Kasumi-1 (cell line): ENCODE data around the gene GPR68.
A peak's percentile ranks its signal among the peaks of the same experiment; 100 is the strongest.
"Not testable (repeated sequence)": the region's sequence is repeated elsewhere in the genome, so short reads cannot be mapped to it uniquely, and the experiment has no call there.

Source experiments
- DNase-seq, 2 experiments: peaks; one replicate each; lab custom pipeline; 2025; lab: John Stamatoyannopoulos, UW

The GPR68 gene

DNA sequence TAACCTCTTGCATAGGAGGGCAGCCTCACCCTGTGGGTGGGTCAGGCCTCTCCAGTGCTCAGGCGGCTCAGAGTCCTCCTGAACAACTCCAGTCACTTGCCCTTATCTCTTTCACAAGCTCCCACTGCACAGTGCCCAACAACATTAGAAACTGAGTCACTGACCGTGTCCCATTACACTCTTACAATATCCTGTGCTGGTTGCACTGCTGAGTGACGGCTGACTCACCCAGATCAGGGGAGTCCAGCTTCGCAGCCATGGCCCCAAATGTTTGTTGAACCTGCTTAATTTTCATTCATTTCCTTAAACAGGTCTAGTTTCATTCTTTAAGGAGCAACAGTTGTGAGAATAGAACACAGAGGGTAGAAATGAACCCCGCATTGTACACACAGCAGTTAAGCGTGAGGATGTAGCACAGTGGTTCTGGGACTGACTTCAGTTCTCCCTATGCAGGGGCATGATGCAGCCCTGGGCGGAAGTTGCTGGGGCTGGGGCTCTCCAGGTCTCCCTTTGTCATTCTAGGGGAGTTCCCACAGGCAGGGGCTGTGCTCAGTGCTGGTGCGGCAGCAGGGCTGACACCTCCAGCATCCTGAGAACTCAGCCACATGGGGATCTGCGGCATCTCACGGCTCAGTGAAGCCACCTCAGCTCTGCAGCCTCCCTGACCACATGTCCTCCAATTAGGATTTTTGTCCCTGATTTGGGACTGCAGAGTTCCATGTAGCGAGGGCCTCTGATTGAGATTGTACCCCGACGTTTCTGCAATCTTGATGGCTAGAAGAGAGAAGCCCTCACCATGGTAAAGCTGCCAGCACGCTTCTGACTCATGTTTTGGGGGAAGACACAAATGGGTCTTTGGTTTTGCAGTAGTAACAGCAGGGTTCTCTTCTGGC, 16.1 kb downstream of the GPR68 start:
- no peak for DNase-seq

- no peak for DNase-seq
These were observed 17.3 kb downstream of the GPR68 start for GRCh38 chr14:91227183-91227628.

GRCh38 chr14:91226360-91226759, 18.1 kb downstream of the GPR68 start:
- DNase-seq, result not testable (repeated sequence)

GRCh38 chr14:91225025-91225424, 19.5 kb downstream of the GPR68 start:
- DNase-seq, result no peak

GRCh38 chr14:91223028-91223783, 21.3 kb downstream of the GPR68 start:
- no peak for DNase-seq

DNA sequence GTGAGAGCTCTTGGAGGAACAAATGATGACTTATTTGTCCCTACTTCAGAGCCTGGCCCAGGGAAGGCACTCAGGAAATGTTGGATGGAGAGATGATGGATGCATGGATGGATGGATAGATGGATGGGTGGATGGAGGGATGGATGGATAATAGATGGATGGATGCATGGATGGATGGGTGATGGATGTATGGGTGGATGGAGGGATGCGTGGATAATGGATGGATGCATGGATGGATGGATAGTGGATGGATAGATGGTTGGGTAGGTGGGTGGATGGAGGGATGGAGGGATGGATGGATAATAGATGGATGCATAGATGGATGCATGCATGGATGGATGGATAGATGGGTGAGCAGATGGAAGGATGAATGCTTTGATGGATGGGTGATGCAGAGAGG, 23.2 kb downstream of the GPR68 start:
- no peak for DNase-seq

DNA sequence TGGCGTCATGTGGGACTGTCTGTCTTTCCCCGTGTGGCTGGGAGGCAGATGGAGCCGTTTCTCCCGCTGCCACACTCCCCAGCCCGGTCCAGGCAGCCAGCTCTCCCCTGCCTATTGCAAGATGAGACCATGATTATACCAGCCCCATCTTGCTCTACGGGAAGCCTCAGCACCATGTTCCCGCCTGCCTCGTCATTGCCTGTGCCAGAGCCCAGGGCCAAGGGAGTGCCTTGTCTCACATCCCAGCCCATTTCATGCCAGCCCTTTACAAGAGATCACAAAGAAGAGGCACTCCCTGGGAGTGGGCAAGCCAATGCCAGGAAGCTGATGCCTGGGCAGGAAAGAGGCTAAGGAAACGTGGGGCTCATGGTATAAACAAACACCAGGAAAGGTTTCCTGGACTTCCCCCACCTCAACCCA, 23.9 kb downstream of the GPR68 start:
- no peak for DNase-seq

- no peak for DNase-seq
These were observed 24.8 kb downstream of the GPR68 start for GRCh38 chr14:91219517-91220389.

- DNase-seq, result no peak
These were observed 26.5 kb downstream of the GPR68 start for GRCh38 chr14:91218014-91218413.

DNA sequence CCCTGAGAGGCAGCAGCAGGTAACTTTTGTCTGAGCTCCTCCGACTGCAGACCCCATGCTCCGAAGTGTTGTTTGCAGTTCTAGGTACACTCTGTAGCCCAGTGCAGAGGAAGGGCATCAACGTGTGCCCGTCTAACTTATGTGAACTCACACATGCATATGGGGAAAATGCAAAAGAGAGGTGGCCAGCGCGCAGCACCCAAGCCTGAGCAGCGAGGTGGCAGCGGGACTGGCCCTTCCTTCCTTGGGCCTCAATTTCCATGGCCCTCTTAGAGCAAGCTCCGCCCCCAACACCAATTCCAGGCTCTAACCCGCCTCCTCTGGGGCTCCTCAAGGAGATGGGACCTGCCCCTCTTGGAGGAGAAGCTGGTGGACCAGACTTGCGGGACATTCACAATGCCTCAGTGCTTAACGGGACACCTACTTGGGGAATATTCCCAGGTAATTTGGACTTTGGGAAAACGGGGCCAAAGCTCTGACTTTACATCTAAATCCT, 27.7 kb downstream of the GPR68 start:
- DNase-seq, result no peak

DNA sequence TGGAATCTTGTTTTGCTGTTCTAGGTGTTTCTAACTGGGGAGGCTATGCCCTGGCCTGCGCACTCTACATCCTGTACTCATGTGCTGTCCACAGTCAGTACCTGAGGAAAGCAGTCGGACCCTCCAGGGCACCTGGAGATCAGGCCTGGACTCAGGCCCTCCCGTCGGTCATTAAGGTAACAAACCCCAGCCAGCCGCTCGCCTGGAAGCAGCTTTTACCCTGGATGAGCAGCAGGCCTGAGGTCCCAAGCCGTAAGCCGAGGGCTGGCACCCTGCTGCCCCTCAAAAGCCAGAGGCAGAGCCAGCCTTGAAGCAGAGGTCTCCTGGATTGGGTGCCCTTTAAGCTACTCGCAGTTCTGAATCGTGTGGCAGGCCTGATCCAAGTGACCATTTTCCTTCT, 29.1 kb downstream of the GPR68 start:
- no peak for DNase-seq

DNA sequence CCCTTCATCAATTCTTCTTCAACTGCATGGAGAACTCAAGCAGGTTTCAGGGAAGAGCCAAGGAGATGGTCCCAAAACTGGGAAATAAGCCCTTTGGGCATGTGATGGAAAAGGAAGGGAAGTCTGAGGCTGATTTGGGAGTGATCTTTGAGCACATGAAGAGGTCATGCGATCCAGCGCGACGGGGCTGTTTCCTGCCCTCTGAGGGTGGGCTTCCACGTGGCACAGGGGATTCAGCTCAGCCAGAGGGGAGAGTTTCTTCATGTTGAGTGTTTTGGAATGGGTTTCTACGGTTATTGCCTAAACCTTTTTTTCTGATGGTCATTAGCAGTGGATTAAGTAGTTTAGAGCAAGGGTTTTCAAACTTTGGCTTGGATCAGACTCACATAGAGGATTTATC, 30.2 kb downstream of the GPR68 start:
- no peak for DNase-seq

- no peak for DNase-seq
These were observed 33.5 kb downstream of the GPR68 start for GRCh38 chr14:91211017-91211416.

- DNase-seq, result no peak
These were observed 37.5 kb downstream of the GPR68 start for GRCh38 chr14:91207008-91207407.

- no peak for DNase-seq
These were observed 39.0 kb downstream of the GPR68 start for GRCh38 chr14:91205459-91205858.

DNA sequence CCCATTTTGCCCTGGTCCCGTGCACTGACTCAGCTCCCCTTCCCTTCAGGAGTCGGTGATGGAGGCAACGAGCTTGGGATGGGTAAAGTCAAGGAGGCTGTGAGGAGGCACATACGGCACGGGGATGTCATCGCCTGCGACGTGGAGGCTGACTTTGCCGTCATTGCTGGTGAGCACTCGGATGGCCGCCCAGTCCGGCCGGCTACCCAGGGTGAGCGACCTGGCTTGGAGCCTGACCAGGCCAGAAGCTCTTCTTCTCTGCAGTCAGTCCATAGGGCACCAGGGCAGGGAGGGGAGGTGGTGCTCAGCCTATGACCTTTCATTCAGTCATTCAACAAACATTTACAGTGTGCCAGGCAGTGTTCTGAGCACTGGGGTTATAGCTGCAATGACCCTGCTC, 39.8 kb downstream of the GPR68 start:
- DNase-seq, result no peak

DNA sequence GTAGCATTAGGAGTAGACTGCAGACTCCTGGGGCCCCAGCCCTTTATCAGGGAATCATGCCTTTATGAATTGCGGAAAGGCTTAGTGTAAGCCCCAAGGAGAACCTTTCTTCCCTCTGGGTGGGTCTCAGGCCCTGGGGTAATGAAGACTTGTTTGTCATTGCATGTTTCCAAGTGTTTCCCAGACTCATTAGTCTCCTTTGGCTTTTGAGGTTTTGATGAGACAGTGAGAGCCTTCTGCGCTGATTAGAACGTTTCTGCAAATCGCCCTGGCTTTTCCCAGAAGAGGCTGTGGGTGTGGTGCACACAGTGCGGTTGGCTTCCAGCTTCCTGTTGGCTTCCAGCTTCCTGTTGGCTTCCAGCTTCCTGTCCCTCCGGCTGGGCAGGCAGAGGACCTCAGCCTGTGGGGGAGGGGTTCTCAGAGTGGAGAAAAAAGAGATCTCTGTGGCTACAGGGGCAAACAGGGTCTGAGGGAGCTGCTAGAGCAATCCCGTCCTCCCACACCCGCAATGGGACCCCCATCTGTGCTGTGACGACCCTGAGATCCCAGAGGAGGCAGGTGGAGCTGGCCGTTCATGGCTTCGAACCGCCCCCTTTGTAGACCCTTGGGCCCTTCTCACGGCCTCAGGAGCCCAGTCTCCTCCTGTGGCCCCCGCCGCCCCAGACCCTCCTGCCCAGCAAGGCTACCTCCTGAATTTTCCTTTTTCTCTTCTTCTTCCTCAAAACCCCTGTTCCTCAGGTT, 42.1 kb downstream of the GPR68 start:
- peak; percentile 5 to 38 for DNase-seq

DNA sequence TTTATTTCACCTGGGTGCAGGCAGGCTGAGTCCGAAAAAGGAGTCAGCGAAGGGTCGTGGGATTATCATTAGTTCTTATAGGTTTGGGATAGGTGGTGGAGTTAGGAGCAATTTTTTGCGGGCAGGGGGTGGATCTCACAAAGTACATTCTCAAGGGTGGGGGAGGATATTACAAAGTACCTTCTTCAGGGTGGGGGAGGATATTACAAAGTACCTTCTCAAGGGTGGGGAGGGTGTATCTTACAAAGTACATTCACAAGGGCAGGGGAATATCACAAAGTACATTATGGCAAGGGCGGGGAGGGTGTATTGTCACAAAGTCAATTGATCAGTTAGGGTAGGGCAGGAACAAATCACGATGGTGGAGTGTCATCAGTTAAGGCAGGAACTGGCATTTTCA, 43.7 kb downstream of the GPR68 start:
- DNase-seq, result not testable (repeated sequence)

- no peak for DNase-seq
These were observed 46.9 kb downstream of the GPR68 start for GRCh38 chr14:91197631-91198030.

DNA sequence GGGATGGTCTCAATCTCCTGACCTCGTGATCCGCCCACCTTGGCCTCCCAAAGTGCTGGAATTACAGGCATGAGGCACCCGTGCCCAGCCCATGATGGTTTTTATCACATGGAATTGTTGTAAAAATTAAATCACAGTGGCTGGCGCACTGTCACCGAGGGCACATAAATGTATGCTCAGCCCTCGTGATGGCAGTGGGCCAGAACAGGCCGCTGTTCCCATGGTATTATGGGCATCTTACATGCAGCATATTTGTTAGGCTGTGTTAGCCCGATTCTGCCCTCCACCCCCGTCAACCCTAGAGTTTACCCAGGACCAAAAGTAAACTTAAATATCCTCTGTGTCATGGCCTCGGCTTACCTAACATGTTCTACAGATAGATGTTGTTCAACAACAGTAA, 48.6 kb downstream of the GPR68 start:
- DNase-seq, result no peak

- no peak for DNase-seq
These were observed 51.4 kb downstream of the GPR68 start for GRCh38 chr14:91193069-91193468.
